Lower leg skin (tissue), 4 donors: ENCODE results near the gene DLST. TPM values are rescaled to one million over a fixed set of nuclear protein-coding genes. Genes with fewer than 3 reads are reported as not detected.
A peak's percentile ranks its signal among the peaks of the same experiment; 100 is the strongest.

ENCODE experiments used
- DNase-seq, 2 donors: peaks; one replicate each; pipeline ENCODE4 v3.0.0-alpha.2; 2019; ENCODE audit warnings: low spot score in 2 of 2
- H3K4me3 ChIP-seq: fragments of 200-600 bp; sonication (generic); 2 replicates; pipeline ENCODE4 v1.5.1; 2017; ENCODE audit warnings: mild to moderate bottlenecking, low read depth; ENCODE audit not compliant: poor library complexity, severe bottlenecking
- POLR2A ChIP-seq, 2 donors: fragments of 450-650 bp; IDR thresholded peaks; one replicate each; pipeline ENCODE4 v1.6.1; 2016 to 2017; ENCODE audit warnings: antibody characterized with exemption in 2 of 2, mild to moderate bottlenecking in 1 of 2, moderate library complexity in 1 of 2
- WGBS, 2 donors: methylation state at CpG; one replicate each; pipeline ENCODE4 v1.1.5; 2018; 5-methylcytosine and 5-hydroxymethylcytosine counted together
- intact Hi-C: fragments of 100-400 bp; cut with DNase I; formaldehyde crosslinking; loops from one replicate; pipeline ENCODE4 v1.15.0; 2023; ENCODE audit warnings: low total_unique reads
- total RNA-seq, 4 donors: library from RNA; depleted of rRNA; stranded (reverse); fragments of >200 nt; gene quantifications; one replicate each; pipeline ENCODE4 v1.1.0, GENCODE V29; 2016
- TF ChIP-seq, protein P1 (sequence below), 3 donors: fragments of 450-650 bp; IDR thresholded peaks; one replicate each; pipeline ENCODE4 v1.5.1; 2016; ENCODE audit warnings: antibody characterized with exemption in 3 of 3, mild to moderate bottlenecking in 3 of 3, moderate library complexity in 2 of 3

DLST gene
- total RNA-seq, 4 donors from 2014 or later: 65.0 to 126 (median 73.8) TPM

- 49 to 61% methylated on average over 4 of the region's 4 CpGs for WGBS, 2 donors
- intact Hi-C loops: no loop called here
- no peak for DNase-seq
- H3K4me3 ChIP-seq: no peak overlapping the region
- TF ChIP-seq POLR2A (IDR thresholded peaks at IDR 0.05): no peak
- TF ChIP-seq, protein P1, sequence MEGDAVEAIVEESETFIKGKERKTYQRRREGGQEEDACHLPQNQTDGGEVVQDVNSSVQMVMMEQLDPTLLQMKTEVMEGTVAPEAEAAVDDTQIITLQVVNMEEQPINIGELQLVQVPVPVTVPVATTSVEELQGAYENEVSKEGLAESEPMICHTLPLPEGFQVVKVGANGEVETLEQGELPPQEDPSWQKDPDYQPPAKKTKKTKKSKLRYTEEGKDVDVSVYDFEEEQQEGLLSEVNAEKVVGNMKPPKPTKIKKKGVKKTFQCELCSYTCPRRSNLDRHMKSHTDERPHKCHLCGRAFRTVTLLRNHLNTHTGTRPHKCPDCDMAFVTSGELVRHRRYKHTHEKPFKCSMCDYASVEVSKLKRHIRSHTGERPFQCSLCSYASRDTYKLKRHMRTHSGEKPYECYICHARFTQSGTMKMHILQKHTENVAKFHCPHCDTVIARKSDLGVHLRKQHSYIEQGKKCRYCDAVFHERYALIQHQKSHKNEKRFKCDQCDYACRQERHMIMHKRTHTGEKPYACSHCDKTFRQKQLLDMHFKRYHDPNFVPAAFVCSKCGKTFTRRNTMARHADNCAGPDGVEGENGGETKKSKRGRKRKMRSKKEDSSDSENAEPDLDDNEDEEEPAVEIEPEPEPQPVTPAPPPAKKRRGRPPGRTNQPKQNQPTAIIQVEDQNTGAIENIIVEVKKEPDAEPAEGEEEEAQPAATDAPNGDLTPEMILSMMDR (IDR thresholded peaks at IDR 0.05): no peak
Observed at GRCh38 chr14:74855945-74856344, 25.8 kb upstream of the DLST start.

GRCh38 chr14:74856366-74856765 is 25.4 kb upstream of the DLST start:
- no peak for DNase-seq
- no peak overlapping the region for H3K4me3 ChIP-seq
- 76 to 90% methylated on average over 1 of the region's 1 CpG for WGBS, 2 donors
- intact Hi-C loops: no loop called here
- TF ChIP-seq, protein P1 (IDR thresholded peaks at IDR 0.05): no peak
- no peak for TF ChIP-seq POLR2A (IDR thresholded peaks at IDR 0.05)

DNA sequence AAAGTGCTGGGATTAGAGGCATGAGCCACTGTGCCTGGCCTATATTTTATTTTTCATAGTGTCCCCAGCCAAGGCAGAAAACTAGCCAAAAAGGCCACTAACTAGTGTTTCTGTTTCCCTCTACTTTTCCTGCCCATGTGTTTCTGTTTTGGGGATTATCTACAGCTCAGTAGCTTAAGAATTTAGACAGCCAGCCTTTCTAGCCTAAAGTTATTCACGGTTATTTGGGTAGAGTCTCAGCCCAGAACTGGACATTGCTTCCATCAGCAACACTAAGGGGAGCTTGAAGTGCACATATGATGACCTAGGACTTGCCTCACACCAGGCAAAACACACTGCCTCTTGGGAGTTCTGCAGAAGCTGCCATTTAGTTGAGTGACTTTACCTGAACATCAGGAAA is 23.7 kb upstream of the DLST start:
- 50 to 66% methylated on average over 1 of the region's 1 CpG for WGBS, 2 donors
- TF ChIP-seq, protein P1 (IDR thresholded peaks at IDR 0.05): no peak
- no peak for TF ChIP-seq POLR2A (IDR thresholded peaks at IDR 0.05)
- intact Hi-C loops: no loop called here
- no peak for DNase-seq
- no peak overlapping the region for H3K4me3 ChIP-seq

DNA sequence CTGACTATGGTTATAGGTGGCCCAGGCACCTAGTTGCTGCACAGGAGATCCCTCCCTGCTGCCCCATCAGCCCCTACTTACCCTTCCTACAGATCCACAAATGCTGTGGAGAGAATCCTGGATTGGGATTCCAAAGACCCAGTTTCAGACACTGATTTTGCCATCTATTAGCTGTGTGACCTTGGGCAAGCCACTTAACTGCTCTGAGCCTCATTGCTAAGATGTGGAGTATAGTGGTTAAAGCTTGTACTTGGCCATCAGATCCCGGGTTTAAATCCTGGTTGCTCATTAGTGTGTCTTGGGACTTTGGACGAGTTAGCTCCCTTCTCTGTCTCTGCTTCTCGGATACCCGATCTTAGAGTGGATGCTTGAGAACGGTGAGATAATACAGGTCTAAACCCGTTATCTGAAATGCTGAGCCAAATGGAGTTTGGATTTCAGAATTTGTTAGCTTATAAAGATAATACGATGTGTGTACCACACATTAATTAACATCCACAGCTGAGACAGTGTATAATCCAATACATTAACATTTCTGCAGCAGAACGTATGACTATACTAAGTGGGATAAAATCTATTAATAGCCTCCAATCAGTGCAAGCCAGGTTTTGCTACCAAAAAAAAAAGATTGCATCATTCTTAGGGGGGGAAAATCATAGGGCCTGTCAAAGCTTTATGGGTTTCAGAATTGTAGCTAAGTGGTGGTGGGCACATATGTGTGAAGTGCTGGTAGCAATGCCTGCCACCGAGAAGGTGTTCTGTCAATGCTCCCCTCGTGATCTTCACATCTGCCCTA is 21.8 kb upstream of the DLST start:
- DNase-seq: no peak
- H3K4me3 ChIP-seq: no peak overlapping the region
- 53 to 59% methylated on average over 10 of the region's 10 CpGs for WGBS, 2 donors
- intact Hi-C loops: loop anchor here (5.0 kb wide), 1 partner anchor 47 kb away; no protein-coding TSS in a partner anchor
- TF ChIP-seq, protein P1 (IDR thresholded peaks at IDR 0.05): no peak
- no peak for TF ChIP-seq POLR2A (IDR thresholded peaks at IDR 0.05)

- intact Hi-C loops: loop anchor here (5.0 kb wide), 1 partner anchor 46 kb away; no protein-coding TSS in a partner anchor
- 24 to 32% methylated on average over 7 of the region's 7 CpGs for WGBS, 2 donors
- TF ChIP-seq, protein P1 (IDR thresholded peaks at IDR 0.05): peak in 1 of 3 donors; percentile 46
- TF ChIP-seq POLR2A (IDR thresholded peaks at IDR 0.05): no peak
Observed at GRCh38 chr14:74860899-74861733, 20.6 kb upstream of the DLST start.

More at GRCh38 chr14:74860899-74861733, 20.6 kb upstream of the DLST start:
- H3K4me3 ChIP-seq: no peak overlapping the region
- DNase-seq: peak; percentile 88 to 98
